HG03060 (cell line): Measurements from ENCODE around the gene RND1.

Experiments
- ATAC-seq: cut with Tn5 transposase; IDR thresholded peaks from one replicate; pipeline ENCODE4 v1.9.1; 2021; ENCODE audit warnings: low read depth, moderate number of reproducible peaks; ENCODE audit not compliant: unreplicated experiment

RND1 gene

GRCh38 chr12:48828841-48829575 is 36.7 kb downstream of the RND1 start:
- no peak for ATAC-seq

GRCh38 chr12:48828293-48828692 is 37.4 kb downstream of the RND1 start:
- no peak for ATAC-seq

- ATAC-seq, result no peak
Observed at GRCh38 chr12:48827513-48828096, 38.1 kb downstream of the RND1 start.

- no peak for ATAC-seq
Observed at GRCh38 chr12:48827026-48827425, 38.6 kb downstream of the RND1 start.

GRCh38 chr12:48826209-48826855 is 39.3 kb downstream of the RND1 start:
- ATAC-seq, result no peak

GRCh38 chr12:48824905-48825304 is 40.8 kb downstream of the RND1 start:
- ATAC-seq, result no peak

- no peak for ATAC-seq
Observed at GRCh38 chr12:48824112-48824511, 41.6 kb downstream of the RND1 start.

- no peak for ATAC-seq
Observed at GRCh38 chr12:48823281-48823680, 42.4 kb downstream of the RND1 start.

GRCh38 chr12:48822711-48823110 is 43.0 kb downstream of the RND1 start:
- no peak for ATAC-seq

- no peak for ATAC-seq
Observed at GRCh38 chr12:48822139-48822538, 43.5 kb downstream of the RND1 start.

GRCh38 chr12:48819986-48820725 is 45.5 kb downstream of the RND1 start:
- no peak for ATAC-seq

GRCh38 chr12:48818831-48819590 is 46.7 kb downstream of the RND1 start:
- ATAC-seq, result no peak

- no peak for ATAC-seq
Observed at GRCh38 chr12:48817873-48818830, 47.5 kb downstream of the RND1 start, which contains the start of gene CACNB3. TSS of gene CACNB3 (plus strand) at chr12:48818496. CDS start at chr12:48818930, 434 bp downstream.

GRCh38 chr12:48816143-48816854 is 49.4 kb downstream of the RND1 start:
- no peak for ATAC-seq

- ATAC-seq, result no peak
Observed at GRCh38 chr12:48815126-48816110, 50.3 kb downstream of the RND1 start.

GRCh38 chr12:48814262-48815125 is 51.2 kb downstream of the RND1 start:
- no peak for ATAC-seq
